HG03439 (cell line): ENCODE measurements around the gene PROS1.
"Not testable (repeated sequence)": the region's sequence is repeated elsewhere in the genome, so short reads cannot be mapped to it uniquely, and the experiment has no call there.

ENCODE experiments used
- ATAC-seq: cut with Tn5 transposase; IDR thresholded peaks from one replicate; pipeline ENCODE4 v1.9.1; 2021; ENCODE audit warnings: mild to moderate bottlenecking, moderate library complexity; ENCODE audit not compliant: unreplicated experiment

The PROS1 gene

DNA sequence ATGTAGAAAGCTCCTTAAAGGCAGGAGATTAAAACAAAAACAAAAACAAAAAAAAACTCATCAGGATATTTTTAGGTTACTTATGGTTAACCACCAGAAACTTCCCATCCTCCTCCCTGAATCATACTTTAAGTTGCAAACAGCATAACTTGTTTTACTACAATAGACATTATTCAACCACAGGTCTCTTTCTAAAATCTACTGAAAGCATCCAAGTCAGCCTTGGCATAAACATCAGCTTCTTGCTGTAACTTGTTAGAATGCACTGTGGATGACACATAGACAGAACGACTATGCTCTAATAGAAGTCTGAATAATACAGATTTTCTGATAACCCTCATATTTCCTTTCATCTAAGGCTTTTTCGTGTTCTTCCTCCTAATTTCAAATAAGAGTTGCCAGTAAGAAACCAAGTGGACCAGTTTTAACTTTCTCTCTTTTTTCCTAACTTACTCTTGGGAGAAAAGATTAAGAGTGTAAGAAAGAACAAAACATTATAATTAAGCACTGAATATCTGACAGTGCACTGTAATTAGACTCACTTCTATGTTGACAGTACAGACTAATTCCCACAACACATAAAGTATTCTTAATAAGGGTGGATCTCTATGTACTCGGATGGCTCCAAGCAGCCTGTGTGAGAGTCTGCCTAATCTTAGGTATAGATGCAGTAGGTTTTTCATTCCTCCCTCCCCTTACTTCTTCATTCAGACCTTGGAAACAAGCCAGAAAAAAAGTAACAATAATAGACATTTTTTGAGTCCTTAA lies 95.3 kb downstream of the PROS1 start:
- ATAC-seq: not testable (repeated sequence)

DNA sequence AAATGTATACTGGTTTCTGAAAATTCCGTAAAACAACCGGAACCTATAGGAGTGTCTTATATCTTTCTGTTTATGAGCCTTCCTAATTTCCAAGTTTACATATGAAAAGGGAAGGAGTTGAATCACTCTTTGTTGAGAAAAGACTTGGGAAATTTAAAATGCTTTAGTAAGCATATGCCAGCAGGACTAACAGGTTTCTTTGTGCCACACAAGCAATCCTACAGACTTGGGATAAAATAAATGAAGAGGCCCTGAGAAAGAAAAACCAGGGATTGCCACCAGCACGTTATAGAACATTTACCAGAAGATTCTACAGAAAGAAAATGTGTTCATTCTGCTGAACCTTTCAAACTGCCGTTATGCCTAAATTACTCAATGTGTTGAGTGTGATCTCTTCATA lies 96.3 kb downstream of the PROS1 start:
- not testable (repeated sequence) for ATAC-seq

DNA sequence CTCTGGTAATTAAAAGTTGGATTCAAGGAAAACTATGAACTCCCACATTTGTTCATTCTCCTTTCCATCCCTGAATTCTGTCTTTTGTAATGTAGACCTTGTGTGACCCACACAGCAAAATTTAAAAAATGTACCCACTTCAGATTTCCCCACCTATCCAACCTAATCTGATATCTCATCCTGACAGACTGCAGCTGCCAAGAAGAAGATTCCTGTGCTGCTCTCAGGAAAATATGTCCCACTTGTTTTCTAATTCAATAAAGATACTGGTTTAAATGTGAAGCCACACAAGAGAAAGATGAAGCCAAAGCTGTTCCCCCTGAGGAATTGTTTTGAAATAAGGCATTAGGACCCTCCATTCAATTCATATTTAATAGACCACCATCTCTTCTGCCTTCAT lies 100.3 kb downstream of the PROS1 start:
- ATAC-seq: not testable (repeated sequence)

DNA sequence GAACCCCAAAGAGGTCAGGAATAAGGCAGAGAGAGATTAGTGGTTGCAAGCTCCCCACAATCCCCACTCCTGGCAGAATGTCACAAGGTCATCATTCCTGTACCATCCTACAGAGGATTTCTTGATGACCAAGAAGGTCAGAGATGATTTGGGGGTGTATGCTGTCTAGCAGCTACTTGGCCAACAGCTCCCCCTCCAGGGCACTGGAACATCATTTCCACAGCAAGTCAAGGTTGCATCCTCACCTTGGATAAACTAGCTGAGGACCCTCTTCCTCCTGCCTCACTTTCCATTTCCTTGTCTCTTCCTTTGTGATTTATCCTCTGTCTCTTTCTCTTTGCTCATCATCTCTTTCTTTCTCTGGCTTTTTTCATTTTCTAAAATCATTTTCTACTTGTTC lies 106.3 kb downstream of the PROS1 start:
- ATAC-seq: no peak

DNA sequence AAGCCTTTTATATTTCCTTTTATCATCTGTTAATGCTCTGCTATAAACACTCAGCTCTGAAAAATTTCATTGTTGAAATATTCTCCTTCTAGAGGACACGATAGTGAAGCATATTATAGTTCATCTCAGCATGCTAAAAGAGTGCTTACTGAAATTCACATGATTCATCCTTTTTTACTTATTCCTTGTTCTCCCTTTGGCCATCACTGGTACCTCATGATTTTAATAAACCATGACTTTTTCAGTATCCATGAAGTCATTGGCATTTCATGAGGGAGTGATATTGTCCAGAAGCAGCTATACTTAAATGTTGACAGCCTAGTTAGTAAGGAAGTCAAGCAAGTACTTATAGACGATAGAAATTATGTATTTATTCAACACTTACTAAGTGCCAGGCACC lies 112.7 kb downstream of the PROS1 start:
- no peak for ATAC-seq

DNA sequence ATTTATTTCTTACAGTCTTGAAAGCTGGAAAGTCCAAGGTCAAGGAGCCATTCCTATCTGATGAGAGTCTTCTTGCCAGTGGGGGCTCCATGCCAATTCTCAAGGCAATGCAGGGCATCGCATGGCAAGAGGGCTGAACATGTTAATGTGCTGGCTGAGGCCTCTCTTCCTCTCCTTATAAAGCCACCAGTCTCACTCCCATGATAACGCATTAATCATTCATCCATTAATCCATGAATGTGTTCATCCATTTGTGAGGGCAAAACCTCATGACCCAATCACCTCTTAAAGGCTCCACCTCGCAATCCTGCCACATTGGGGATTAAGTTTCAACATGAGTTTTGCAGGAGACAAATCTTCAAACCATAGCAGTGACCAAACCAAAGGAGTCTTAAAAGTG lies 118.3 kb downstream of the PROS1 start:
- ATAC-seq: no peak

DNA sequence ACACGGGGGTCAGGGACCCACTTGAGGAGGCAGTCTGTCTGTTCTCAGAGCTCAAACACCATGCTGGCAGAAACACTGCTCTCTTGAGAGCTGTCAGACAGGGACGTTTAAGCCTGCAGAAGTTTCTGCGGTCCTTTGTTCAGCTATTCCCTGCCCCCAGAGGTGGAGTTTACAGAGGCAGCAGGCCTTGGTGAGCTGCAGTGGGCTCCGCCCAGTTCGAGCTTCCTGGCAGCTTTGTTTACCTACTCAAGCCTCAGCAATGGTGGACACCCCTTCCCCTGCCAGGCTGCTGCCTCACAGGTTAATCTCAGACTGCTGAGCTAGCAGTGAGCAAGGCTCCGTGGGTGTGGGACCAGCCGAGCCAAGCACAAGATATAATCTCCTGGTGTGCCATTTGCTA lies 121.5 kb downstream of the PROS1 start:
- ATAC-seq: not testable (repeated sequence)

DNA sequence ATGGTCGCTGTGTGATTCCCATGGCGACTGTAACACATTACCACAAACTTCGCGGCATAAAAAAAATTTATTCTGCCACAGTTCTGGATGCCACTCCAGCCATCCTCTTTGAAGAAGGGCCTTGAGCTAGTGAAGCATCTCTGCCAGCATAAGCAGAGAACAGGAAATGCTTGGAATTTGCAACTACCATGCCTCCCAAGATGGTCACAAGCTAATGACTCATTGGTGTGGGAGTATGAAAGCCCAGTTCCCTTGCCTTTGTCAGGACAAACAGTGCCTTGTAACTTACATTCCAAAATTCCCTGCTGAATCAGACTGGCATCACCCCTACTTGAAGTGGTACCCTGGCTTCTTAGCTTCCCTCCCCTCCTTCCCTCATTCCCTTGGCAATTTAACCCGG lies 129.7 kb downstream of the PROS1 start:
- ATAC-seq: no peak

DNA sequence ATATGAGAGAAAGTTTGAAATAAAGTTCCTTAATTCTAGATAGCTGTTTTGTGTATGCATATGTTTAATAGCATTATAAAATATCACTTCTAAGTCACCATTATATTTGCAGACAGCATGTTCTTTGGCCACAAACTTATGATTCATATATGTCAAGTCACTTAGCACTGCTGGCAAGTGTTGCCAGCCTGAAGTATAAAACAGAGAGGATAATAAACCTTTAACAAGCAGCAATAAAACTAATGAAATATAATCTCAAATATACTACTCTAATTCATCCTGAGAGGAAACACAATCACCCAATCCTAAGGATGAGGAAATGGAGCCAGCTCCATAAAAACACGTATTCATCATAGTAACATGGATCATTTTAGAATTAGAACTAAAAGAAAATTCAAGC lies 134.5 kb downstream of the PROS1 start:
- ATAC-seq: not testable (repeated sequence)
